SK-N-SH (cell line): Measurements from ENCODE around the gene B3GALT5. TPM values are rescaled to one million over a fixed set of nuclear protein-coding genes. Genes with fewer than 3 reads are reported as not detected.

ENCODE experiments used
- CTCF ChIA-PET: fragments of 300-600, 350-600 bp; formaldehyde crosslinking; extraction: SDS; loops from one replicate; lab custom pipeline; 2021; lab: Yijun Ruan, JAX
- POLR2A ChIA-PET: fragments of 350-600 bp; sonication (Branson Sonifier 250); formaldehyde crosslinking; extraction: SDS; loops from one replicate; lab custom pipeline; 2020; ENCODE audit warnings: antibody characterized with exemption, inconsistent platforms; lab: Yijun Ruan, JAX
- DNase-seq: peaks from one replicate; pipeline ENCODE4 v3.0.0; 2012
- H2AFZ ChIP-seq: fragments of 200-600 bp; sonication (generic); 2 replicates; pipeline ENCODE4 v1.8.1; 2016; ENCODE audit warnings: antibody characterized with exemption, mild to moderate bottlenecking, low read depth
- H3F3A ChIP-seq: fragments of 200-600 bp; sonication (generic); replicated peaks from 2 replicates; pipeline ENCODE3; 2016; ENCODE audit warnings: antibody characterized with exemption, mild to moderate bottlenecking; ENCODE audit not compliant: insufficient read depth
- H3K27ac ChIP-seq, 2 experiments: fragments of 200-500 bp in 1 of 2; fragments of 200-600 bp in 1 of 2; sonication (Bioruptor generic) in 1 of 2; sonication (generic), shearing (Covaris generic) in 1 of 2; 2 replicates each; pipeline versions ENCODE4 v1.5.1 to v1.6.1; 2014 to 2016; ENCODE audit warnings: low read depth in 2 of 2, inconsistent platforms in 1 of 2, low read length in 1 of 2, mild to moderate bottlenecking in 1 of 2, mixed read lengths in 1 of 2
- H3K27me3 ChIP-seq: fragments of 200-600 bp; sonication (generic), shearing (Covaris generic); 2 replicates; pipeline ENCODE4 v1.6.1; 2016; ENCODE audit warnings: mixed run types; ENCODE audit not compliant: insufficient read depth
- H3K36me3 ChIP-seq, 2 experiments: fragments of 200-500 bp in 1 of 2; fragments of 200-600 bp in 1 of 2; sonication (Bioruptor generic) in 1 of 2; sonication (generic) in 1 of 2; replicated peaks in 1 of 2; 2 replicates each; pipeline versions ENCODE3 to v1.5.1; 2014 to 2016; ENCODE audit warnings: low read length in 1 of 2, mild to moderate bottlenecking in 1 of 2; ENCODE audit not compliant: insufficient read depth in 2 of 2, control insufficient read depth in 1 of 2
- H3K4me1 ChIP-seq, 2 experiments: fragments of 200-500 bp in 1 of 2; fragments of 200-600 bp in 1 of 2; sonication (Bioruptor generic) in 1 of 2; sonication (generic), shearing (Covaris generic) in 1 of 2; 2 replicates each; pipeline versions ENCODE4 v1.5.1 to v1.6.1; 2014 to 2016; ENCODE audit warnings: low read depth in 1 of 2, low read length in 1 of 2, mixed run types in 1 of 2; ENCODE audit not compliant: insufficient read depth in 2 of 2, control insufficient read depth in 1 of 2
- H3K4me2 ChIP-seq: fragments of 200-600 bp; sonication (generic), shearing (Covaris generic); 2 replicates; pipeline ENCODE4 v1.6.1; 2017; ENCODE audit warnings: mixed run types
- H3K4me3 ChIP-seq, 2 experiments: fragments of 200-500 bp in 1 of 2; fragments of 200-600 bp in 1 of 2; sonication (Bioruptor generic) in 1 of 2; sonication (generic), shearing (Covaris generic) in 1 of 2; 2 replicates each; pipeline versions ENCODE4 v1.5.1 to v1.8.1; 2014 to 2016; ENCODE audit warnings: low read depth in 2 of 2, inconsistent platforms in 1 of 2, low read length in 1 of 2, mild to moderate bottlenecking in 1 of 2, mixed read lengths in 1 of 2, moderate library complexity in 1 of 2
- H3K79me2 ChIP-seq: fragments of 200-600 bp; sonication (generic); 2 replicates; pipeline ENCODE4 v1.8.1; 2017; ENCODE audit warnings: mild to moderate bottlenecking; ENCODE audit not compliant: insufficient read depth
- H3K9ac ChIP-seq: fragments of 200-600 bp; sonication (generic); 2 replicates; pipeline ENCODE4 v1.6.1; 2017; ENCODE audit warnings: mixed run types
- H3K9me2 ChIP-seq: fragments of 200-600 bp; sonication (generic); 2 replicates; pipeline ENCODE4 v1.6.1; 2017; ENCODE audit warnings: mixed run types
- H3K9me3 ChIP-seq: fragments of 200-600 bp; sonication (generic); 2 replicates; pipeline ENCODE4 v1.6.1; 2017; ENCODE audit warnings: mixed run types, mild to moderate bottlenecking, moderate library complexity
- H4K20me1 ChIP-seq: fragments of 200-600 bp; sonication (generic); 2 replicates; pipeline ENCODE4 v1.6.1; 2017; ENCODE audit warnings: mild to moderate bottlenecking, mixed run types; ENCODE audit not compliant: insufficient read depth
- CHD2 ChIP-seq: fragments of 150-350 bp; IDR thresholded peaks from 2 replicates; pipeline ENCODE4 v1.6.1; 2018; ENCODE audit warnings: low read length; ENCODE audit not compliant: partially characterized antibody
- EZH2phosphoT487 ChIP-seq: fragments of 200-600 bp; sonication (generic); IDR thresholded peaks from 2 replicates; pipeline ENCODE4 v1.6.1; 2017; ENCODE audit warnings: low read depth, mixed run types, mild to moderate bottlenecking, antibody characterized with exemption, moderate library complexity, borderline replicate concordance
- FOXJ3 ChIP-seq: sonication (generic); formaldehyde crosslinking; IDR thresholded peaks from 2 replicates; pipeline ENCODE4 v1.5.1; 2020; ENCODE audit warnings: mild to moderate bottlenecking, missing genetic modification reagents
- GATA2 ChIP-seq: sonication (generic); formaldehyde crosslinking; IDR thresholded peaks from 2 replicates; pipeline ENCODE4 v1.5.0; 2020; ENCODE audit warnings: mild to moderate bottlenecking, missing genetic modification reagents
- JUND ChIP-seq: IDR thresholded peaks from 2 replicates; pipeline ENCODE4 v1.4.0; 2012
- MEF2A ChIP-seq: IDR thresholded peaks from 2 replicates; pipeline ENCODE4 v1.4.0; 2012; ENCODE audit warnings: low read depth, borderline replicate concordance
- NFIC ChIP-seq: IDR thresholded peaks from 2 replicates; pipeline ENCODE4 v1.4.0; 2012; ENCODE audit warnings: borderline replicate concordance
- RAD21 ChIP-seq: IDR thresholded peaks from 2 replicates; pipeline ENCODE4 v1.6.1; 2012; ENCODE audit warnings: mild to moderate bottlenecking, low read length
- REST ChIP-seq: IDR thresholded peaks from 2 replicates; pipeline ENCODE4 v1.6.1; 2012; ENCODE audit warnings: mild to moderate bottlenecking, low read depth, low read length, moderate library complexity
- RFX5 ChIP-seq: IDR thresholded peaks from 2 replicates; pipeline ENCODE4 v1.6.1; 2012; ENCODE audit warnings: mild to moderate bottlenecking, improper control_type of control experiment, low read length
- RXRA ChIP-seq: IDR thresholded peaks from 2 replicates; pipeline ENCODE4 v1.4.0; 2012; ENCODE audit warnings: low read depth, mild to moderate bottlenecking, borderline replicate concordance
- SIN3A ChIP-seq: IDR thresholded peaks from 2 replicates; pipeline ENCODE4 v1.6.1; 2012; ENCODE audit warnings: low read depth, mild to moderate bottlenecking, low read length, moderate library complexity, borderline replicate concordance
- SMC3 ChIP-seq: IDR thresholded peaks from 2 replicates; pipeline ENCODE4 v1.6.1; 2012; ENCODE audit warnings: low read depth, low read length, improper control_type of control experiment
- USF1 ChIP-seq: IDR thresholded peaks from 2 replicates; pipeline ENCODE4 v1.4.0; 2012; ENCODE audit warnings: low read depth, borderline replicate concordance
- YY1 ChIP-seq: IDR thresholded peaks from 2 replicates; pipeline ENCODE4 v1.4.0; 2012; ENCODE audit warnings: low read depth, mild to moderate bottlenecking
- WGBS: methylation state at CpG from one replicate; pipeline ENCODE4 v1.1.6; 2017; ENCODE audit warnings: low lambda C conversion rate; 5-methylcytosine and 5-hydroxymethylcytosine counted together
- polyA plus RNA-seq, 3 experiments: library from polyadenylated mRNA; depleted of rRNA; stranded (reverse); fragments of >200 nt; gene quantifications; 2 replicates each; pipeline ENCODE4 v1.2.3, GENCODE V29; 2012
- TF ChIP-seq, protein P1 (sequence below): fragments of 150-350 bp; IDR thresholded peaks from 2 replicates; pipeline ENCODE4 v1.6.1; 2017; ENCODE audit warnings: antibody characterized with exemption, low read length, low read depth, borderline replicate concordance

The B3GALT5 gene
- polyA plus RNA-seq, 1 of the 3 experiments (the other 2 are of a cell fraction) = 0.35 TPM

GRCh38 chr21:39664586-39664985, 51.8 kb downstream of the B3GALT5 start:
- no peaks in the 10 kb centered on the region for H3K79me2 ChIP-seq
- TF ChIP-seq SMC3 (no peak), JUND (no peak), SIN3A (no peak), YY1 (no peak), FOXJ3 (CRISPR knock-in tag) (no peak), REST (no peak), MEF2A (no peak), NFIC (no peak), RXRA (no peak), CHD2 (no peak), USF1 (no peak), RAD21 (no peak), EZH2phosphoT487 (no peak), GATA2 (CRISPR knock-in tag) (no peak), RFX5 (no peak)
- TF ChIP-seq, protein P1, sequence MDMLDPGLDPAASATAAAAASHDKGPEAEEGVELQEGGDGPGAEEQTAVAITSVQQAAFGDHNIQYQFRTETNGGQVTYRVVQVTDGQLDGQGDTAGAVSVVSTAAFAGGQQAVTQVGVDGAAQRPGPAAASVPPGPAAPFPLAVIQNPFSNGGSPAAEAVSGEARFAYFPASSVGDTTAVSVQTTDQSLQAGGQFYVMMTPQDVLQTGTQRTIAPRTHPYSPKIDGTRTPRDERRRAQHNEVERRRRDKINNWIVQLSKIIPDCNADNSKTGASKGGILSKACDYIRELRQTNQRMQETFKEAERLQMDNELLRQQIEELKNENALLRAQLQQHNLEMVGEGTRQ = no peak
- H3K27me3 ChIP-seq = no peaks in the 10 kb centered on the region
- H2AFZ ChIP-seq = no peak overlapping the region
- H4K20me1 ChIP-seq = no peaks in the 10 kb centered on the region
- H3K4me2 ChIP-seq = no peak overlapping the region
- DNase-seq = no peak
- no peaks in the 10 kb centered on the region for H3K9me2 ChIP-seq
- H3K4me3 ChIP-seq = no peak overlapping the region
- no peaks in the 10 kb centered on the region for H3K9me3 ChIP-seq
- ChIA-PET CTCF (no interaction called here), POLR2A (no interaction called here)
- 77% methylated on average over 12 of the region's 12 CpGs for WGBS
- no peak overlapping the region for H3K27ac ChIP-seq
- H3K36me3 ChIP-seq = no peaks in the 10 kb centered on the region
- peaks cover 7 to 21% of the 10 kb centered on the region in 2 experiments; a peak in 3 of 4 replicates for H3K4me1 ChIP-seq
- H3K9ac ChIP-seq = no peak overlapping the region
- no peaks in the 10 kb centered on the region for H3F3A ChIP-seq
